HL-60 (cell line): ENCODE data around the gene TMEM88.

Source experiments
- DNase-seq, 2 experiments: peaks; one replicate each; pipeline ENCODE4 v3.0.0-alpha.2; 2010 to 2020; ENCODE audit warnings: low read depth in 1 of 2, low spot score in 1 of 2
- H3K27ac ChIP-seq: fragments of 250-450 bp; sonication (Bioruptor Pico); replicated peaks from 2 replicates; pipeline ENCODE4 v1.5.1; 2020; ENCODE audit warnings: mild to moderate bottlenecking, moderate library complexity
- H3K27me3 ChIP-seq: fragments of 250-450 bp; sonication (Bioruptor Pico); 2 replicates; pipeline ENCODE4 v1.5.1; 2021; ENCODE audit warnings: mild to moderate bottlenecking, moderate library complexity; ENCODE audit not compliant: insufficient read depth, poor library complexity, severe bottlenecking
- H3K4me3 ChIP-seq: replicated peaks from 2 replicates; pipeline ENCODE4 v1.5.1; 2011; ENCODE audit warnings: mild to moderate bottlenecking, control low read depth, low read length; ENCODE audit not compliant: insufficient read depth
- CTCF ChIP-seq: IDR thresholded peaks from one replicate; pipeline ENCODE4 v1.5.1; 2011; ENCODE audit warnings: low read length, control low read depth, inconsistent platforms; ENCODE audit not compliant: insufficient read depth
- GABPA ChIP-seq: IDR thresholded peaks from 2 replicates; pipeline ENCODE4 v1.6.1; 2012; ENCODE audit warnings: low read depth
- POLR2AphosphoS5 ChIP-seq: IDR thresholded peaks from 2 replicates; pipeline ENCODE4 v1.6.1; 2012; ENCODE audit warnings: low read depth
- REST ChIP-seq: IDR thresholded peaks from 2 replicates; pipeline ENCODE4 v1.6.1; 2012; ENCODE audit warnings: low read depth; ENCODE audit not compliant: insufficient replicate concordance
- SPI1 ChIP-seq: IDR thresholded peaks from 2 replicates; pipeline ENCODE4 v1.6.1; 2012; ENCODE audit warnings: low read depth, mild to moderate bottlenecking, borderline replicate concordance

Gene TMEM88

GRCh38 chr17:7841396-7841914 is 13.4 kb upstream of the TMEM88 start:
- TF ChIP-seq GABPA: no peak
- 0 out of 2 replicates have a peak, but pooled peaks have one; percentile 7 for TF ChIP-seq POLR2AphosphoS5
- H3K4me3 ChIP-seq: peak overlapping the region; percentile 56
- H3K27ac ChIP-seq: peak overlapping the region; percentile 95
- peak in 1 of 2 experiments; percentile 63 for DNase-seq
- H3K27me3 ChIP-seq: no peaks in the 10 kb centered on the region

GRCh38 chr17:7841915-7842379 is 12.9 kb upstream of the TMEM88 start:
- Histone ChIP-seq H3K27ac (peak overlapping the region; percentile 95), H3K4me3 (peak overlapping the region; percentile 56)
- DNase-seq: peak in 1 of 2 experiments; percentile 65

GRCh38 chr17:7842380-7843256 is 12.2 kb upstream of the TMEM88 start:
- H3K27me3 ChIP-seq: no peaks in the 10 kb centered on the region
- peak overlapping the region; percentile 56 for H3K4me3 ChIP-seq
- peak; percentile 80 to 85 for DNase-seq
- TF ChIP-seq POLR2AphosphoS5: peak; percentile 36; the same call in 1 of the 2 replicates
- no peak for TF ChIP-seq CTCF
- peak; percentile 97 for TF ChIP-seq SPI1
- H3K27ac ChIP-seq: peak overlapping the region; percentile 95

More at GRCh38 chr17:7841915-7842379, 12.9 kb upstream of the TMEM88 start:
- TF ChIP-seq CTCF (no peak), GABPA (no peak), REST (no peak), SPI1 (no peak), POLR2AphosphoS5 (no peak)
- no peaks in the 10 kb centered on the region for H3K27me3 ChIP-seq

GRCh38 chr17:7843257-7843535 is 11.7 kb upstream of the TMEM88 start:
- Histone ChIP-seq H3K27ac (peak overlapping the region; percentile 95), H3K27me3 (no peaks in the 10 kb centered on the region), H3K4me3 (peak overlapping the region; percentile 56)
- no peak for DNase-seq
- TF ChIP-seq POLR2AphosphoS5: no peak
- no peak for TF ChIP-seq REST
- no peak for TF ChIP-seq GABPA
- TF ChIP-seq CTCF: no peak
